ENCODE data around the gene METTL18.

METTL18 gene

GRCh38 chr1:169785267-169785666 is 9.4 kb downstream of the METTL18 start:
- H3K36me3 ChIP-seq (ENCODE audit: control insufficient read depth, insufficient read depth, low read length), result no peaks in the 10 kb centered on the region
- no peak overlapping the region for H3K27ac ChIP-seq (ENCODE audit: low read depth, low read length)
- no peaks in the 10 kb centered on the region for H3K27me3 ChIP-seq (ENCODE audit: control insufficient read depth, insufficient read depth, low read length)
- H3K4me1 ChIP-seq (ENCODE audit: control insufficient read depth, insufficient read depth, low read length), result peaks cover 8% of the 10 kb centered on the region
- H3K4me3 ChIP-seq (ENCODE audit: low read depth, low read length), result no peak overlapping the region
- no peaks in the 10 kb centered on the region for H3K9me3 ChIP-seq (ENCODE audit: control insufficient read depth, insufficient read depth, low read length)
- no peak overlapping the region for H3K9ac ChIP-seq (ENCODE audit: low read depth, low read length)

GRCh38 chr1:169784102-169784501 is 10.6 kb downstream of the METTL18 start:
- H3K36me3 ChIP-seq (ENCODE audit: control insufficient read depth, insufficient read depth, low read length), result no peaks in the 10 kb centered on the region
- no peaks in the 10 kb centered on the region for H3K9me3 ChIP-seq (ENCODE audit: control insufficient read depth, insufficient read depth, low read length)
- H3K27me3 ChIP-seq (ENCODE audit: control insufficient read depth, insufficient read depth, low read length), result no peaks in the 10 kb centered on the region
- no peak overlapping the region for H3K9ac ChIP-seq (ENCODE audit: low read depth, low read length)
- no peak overlapping the region for H3K27ac ChIP-seq (ENCODE audit: low read depth, low read length)
- H3K4me1 ChIP-seq (ENCODE audit: control insufficient read depth, insufficient read depth, low read length), result peaks cover 15% of the 10 kb centered on the region
- H3K4me3 ChIP-seq (ENCODE audit: low read depth, low read length), result no peak overlapping the region

GRCh38 chr1:169782596-169782995 is 12.1 kb downstream of the METTL18 start:
- Histone ChIP-seq H3K4me1 (ENCODE audit: control insufficient read depth, insufficient read depth, low read length) (peaks cover 15% of the 10 kb centered on the region), H3K27me3 (ENCODE audit: control insufficient read depth, insufficient read depth, low read length) (no peaks in the 10 kb centered on the region), H3K27ac (ENCODE audit: low read depth, low read length) (no peak overlapping the region), H3K36me3 (ENCODE audit: control insufficient read depth, insufficient read depth, low read length) (no peaks in the 10 kb centered on the region), H3K4me3 (ENCODE audit: low read depth, low read length) (no peak overlapping the region), H3K9me3 (ENCODE audit: control insufficient read depth, insufficient read depth, low read length) (no peaks in the 10 kb centered on the region), H3K9ac (ENCODE audit: low read depth, low read length) (no peak overlapping the region)

- Histone ChIP-seq H3K4me3 (ENCODE audit: low read depth, low read length) (no peak overlapping the region), H3K9me3 (ENCODE audit: control insufficient read depth, insufficient read depth, low read length) (no peaks in the 10 kb centered on the region), H3K27ac (ENCODE audit: low read depth, low read length) (no peak overlapping the region)
Observed at GRCh38 chr1:169779970-169780369, 14.7 kb downstream of the METTL18 start.

GRCh38 chr1:169779150-169779549 is 15.6 kb downstream of the METTL18 start:
- no peaks in the 10 kb centered on the region for H3K27me3 ChIP-seq (ENCODE audit: control insufficient read depth, insufficient read depth, low read length)
- H3K4me1 ChIP-seq (ENCODE audit: control insufficient read depth, insufficient read depth, low read length), result peaks cover 19% of the 10 kb centered on the region
- H3K36me3 ChIP-seq (ENCODE audit: control insufficient read depth, insufficient read depth, low read length), result no peaks in the 10 kb centered on the region
- H3K27ac ChIP-seq (ENCODE audit: low read depth, low read length), result no peak overlapping the region
- no peak overlapping the region for H3K9ac ChIP-seq (ENCODE audit: low read depth, low read length)
- H3K9me3 ChIP-seq (ENCODE audit: control insufficient read depth, insufficient read depth, low read length), result no peaks in the 10 kb centered on the region
- H3K4me3 ChIP-seq (ENCODE audit: low read depth, low read length), result no peak overlapping the region

More at GRCh38 chr1:169779970-169780369, 14.7 kb downstream of the METTL18 start:
- no peak overlapping the region for H3K9ac ChIP-seq (ENCODE audit: low read depth, low read length)
- H3K27me3 ChIP-seq (ENCODE audit: control insufficient read depth, insufficient read depth, low read length), result no peaks in the 10 kb centered on the region
- no peaks in the 10 kb centered on the region for H3K36me3 ChIP-seq (ENCODE audit: control insufficient read depth, insufficient read depth, low read length)
- H3K4me1 ChIP-seq (ENCODE audit: control insufficient read depth, insufficient read depth, low read length), result peaks cover 19% of the 10 kb centered on the region

- H3K27ac ChIP-seq (ENCODE audit: low read depth, low read length), result no peak overlapping the region
Observed at GRCh38 chr1:169776440-169776839, 18.3 kb downstream of the METTL18 start.

GRCh38 chr1:169768161-169768560 is 26.5 kb downstream of the METTL18 start:
- Histone ChIP-seq H3K27me3 (ENCODE audit: control insufficient read depth, insufficient read depth, low read length) (no peaks in the 10 kb centered on the region), H3K9me3 (ENCODE audit: control insufficient read depth, insufficient read depth, low read length) (no peaks in the 10 kb centered on the region), H3K27ac (ENCODE audit: low read depth, low read length) (no peak overlapping the region), H3K36me3 (ENCODE audit: control insufficient read depth, insufficient read depth, low read length) (no peaks in the 10 kb centered on the region), H3K9ac (ENCODE audit: low read depth, low read length) (no peak overlapping the region), H3K4me1 (ENCODE audit: control insufficient read depth, insufficient read depth, low read length) (no peaks in the 10 kb centered on the region), H3K4me3 (ENCODE audit: low read depth, low read length) (no peak overlapping the region)

More at GRCh38 chr1:169776440-169776839, 18.3 kb downstream of the METTL18 start:
- Histone ChIP-seq H3K9ac (ENCODE audit: low read depth, low read length) (no peak overlapping the region), H3K4me3 (ENCODE audit: low read depth, low read length) (no peak overlapping the region), H3K36me3 (ENCODE audit: control insufficient read depth, insufficient read depth, low read length) (no peaks in the 10 kb centered on the region), H3K27me3 (ENCODE audit: control insufficient read depth, insufficient read depth, low read length) (no peaks in the 10 kb centered on the region), H3K4me1 (ENCODE audit: control insufficient read depth, insufficient read depth, low read length) (peaks cover 19% of the 10 kb centered on the region), H3K9me3 (ENCODE audit: control insufficient read depth, insufficient read depth, low read length) (no peaks in the 10 kb centered on the region)

- no peaks in the 10 kb centered on the region for H3K4me1 ChIP-seq (ENCODE audit: control insufficient read depth, insufficient read depth, low read length)
- no peak overlapping the region for H3K4me3 ChIP-seq (ENCODE audit: low read depth, low read length)
- no peak overlapping the region for H3K27ac ChIP-seq (ENCODE audit: low read depth, low read length)
- H3K27me3 ChIP-seq (ENCODE audit: control insufficient read depth, insufficient read depth, low read length), result no peaks in the 10 kb centered on the region
- no peak overlapping the region for H3K9ac ChIP-seq (ENCODE audit: low read depth, low read length)
- H3K36me3 ChIP-seq (ENCODE audit: control insufficient read depth, insufficient read depth, low read length), result no peaks in the 10 kb centered on the region
- H3K9me3 ChIP-seq (ENCODE audit: control insufficient read depth, insufficient read depth, low read length), result no peaks in the 10 kb centered on the region
Observed at GRCh38 chr1:169765580-169766331, 29.0 kb downstream of the METTL18 start.

- Histone ChIP-seq H3K27me3 (ENCODE audit: control insufficient read depth, insufficient read depth, low read length) (no peaks in the 10 kb centered on the region), H3K4me3 (ENCODE audit: low read depth, low read length) (no peak overlapping the region), H3K9ac (ENCODE audit: low read depth, low read length) (no peak overlapping the region), H3K9me3 (ENCODE audit: control insufficient read depth, insufficient read depth, low read length) (no peaks in the 10 kb centered on the region), H3K36me3 (ENCODE audit: control insufficient read depth, insufficient read depth, low read length) (no peaks in the 10 kb centered on the region), H3K27ac (ENCODE audit: low read depth, low read length) (no peak overlapping the region), H3K4me1 (ENCODE audit: control insufficient read depth, insufficient read depth, low read length) (no peaks in the 10 kb centered on the region)
Observed at GRCh38 chr1:169764919-169765318, 29.8 kb downstream of the METTL18 start.

- no peak overlapping the region for H3K9ac ChIP-seq (ENCODE audit: low read depth, low read length)
- no peak overlapping the region for H3K27ac ChIP-seq (ENCODE audit: low read depth, low read length)
- H3K4me3 ChIP-seq (ENCODE audit: low read depth, low read length), result no peak overlapping the region
- H3K27me3 ChIP-seq (ENCODE audit: control insufficient read depth, insufficient read depth, low read length), result no peaks in the 10 kb centered on the region
- H3K4me1 ChIP-seq (ENCODE audit: control insufficient read depth, insufficient read depth, low read length), result no peaks in the 10 kb centered on the region
- H3K9me3 ChIP-seq (ENCODE audit: control insufficient read depth, insufficient read depth, low read length), result peaks cover 8% of the 10 kb centered on the region
- H3K36me3 ChIP-seq (ENCODE audit: control insufficient read depth, insufficient read depth, low read length), result no peaks in the 10 kb centered on the region
Observed at GRCh38 chr1:169762699-169763098, 32.0 kb downstream of the METTL18 start.

GRCh38 chr1:169759038-169759437 is 35.7 kb downstream of the METTL18 start:
- Histone ChIP-seq H3K4me1 (ENCODE audit: control insufficient read depth, insufficient read depth, low read length) (no peaks in the 10 kb centered on the region), H3K27me3 (ENCODE audit: control insufficient read depth, insufficient read depth, low read length) (no peaks in the 10 kb centered on the region), H3K36me3 (ENCODE audit: control insufficient read depth, insufficient read depth, low read length) (no peaks in the 10 kb centered on the region), H3K27ac (ENCODE audit: low read depth, low read length) (no peak overlapping the region), H3K4me3 (ENCODE audit: low read depth, low read length) (no peak overlapping the region), H3K9me3 (ENCODE audit: control insufficient read depth, insufficient read depth, low read length) (peaks cover 8% of the 10 kb centered on the region), H3K9ac (ENCODE audit: low read depth, low read length) (no peak overlapping the region)
